GM20431 (cell line): ENCODE measurements around the gene LOC101059915.
"Not testable (repeated sequence)": the region's sequence is repeated elsewhere in the genome, so short reads cannot be mapped to it uniquely, and the experiment has no call there.

Experiments
- in situ Hi-C: fragments of 300-500 bp; cut with MseI, MboI; formaldehyde crosslinking; loops from one replicate; pipeline ENCODE4 v1.15.0; 2020; ENCODE audit warnings: low sequenced_read_pairs; ENCODE audit not compliant: unreplicated experiment

Gene LOC101059915

DNA sequence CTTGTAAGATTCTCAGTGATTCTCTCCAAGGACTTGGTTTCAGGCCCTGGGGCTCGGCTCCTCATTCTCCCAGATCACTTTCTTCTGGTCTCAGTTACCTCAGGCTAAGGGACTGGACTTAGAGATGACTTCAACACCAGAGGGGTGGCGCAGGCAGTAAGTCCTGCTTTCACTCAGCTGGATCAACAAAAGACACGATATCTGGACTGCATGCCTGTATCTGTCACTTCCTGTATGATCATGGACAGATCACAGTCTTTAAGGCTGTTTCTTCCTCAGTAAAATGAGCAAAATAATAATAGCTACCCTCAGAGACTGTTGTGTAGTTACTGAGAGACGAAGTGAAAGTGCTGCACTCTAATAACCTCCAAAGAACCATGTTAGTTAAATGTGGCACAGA lies 29.5 kb upstream of the LOC101059915 start:
- in situ Hi-C loops: no loop called here

- in situ Hi-C loops: no loop called here
These were observed 28.9 kb upstream of the LOC101059915 start for GRCh38 chrX:71638409-71638808.

GRCh38 chrX:71640002-71640401 lies 27.3 kb upstream of the LOC101059915 start:
- in situ Hi-C loops: no loop called here

DNA sequence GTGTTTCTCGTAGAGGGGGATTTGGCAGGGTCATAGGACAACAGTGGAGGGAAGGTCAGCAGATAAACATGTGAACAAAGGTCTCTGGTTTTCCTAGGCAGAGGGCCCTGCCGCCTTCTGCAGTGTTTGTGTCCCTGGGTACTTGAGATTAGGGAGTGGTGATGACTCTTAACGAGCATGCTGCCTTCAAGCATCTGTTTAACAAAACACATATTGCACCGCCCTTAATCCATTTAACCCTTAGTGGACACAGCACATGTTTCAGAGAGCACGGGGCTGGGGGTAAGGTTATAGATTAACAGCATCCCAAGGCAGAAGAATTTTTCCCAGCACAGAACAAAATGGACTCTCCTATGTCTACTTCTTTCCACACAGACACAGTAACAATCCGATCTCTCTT lies 22.9 kb upstream of the LOC101059915 start:
- in situ Hi-C loops: not testable (repeated sequence)

GRCh38 chrX:71650333-71650969 lies 16.9 kb upstream of the LOC101059915 start:
- in situ Hi-C loops: no loop called here

- in situ Hi-C loops: no loop called here
These were observed 14.9 kb upstream of the LOC101059915 start for GRCh38 chrX:71652405-71652804.

GRCh38 chrX:71653344-71653743 lies 14.0 kb upstream of the LOC101059915 start:
- in situ Hi-C loops: no loop called here

DNA sequence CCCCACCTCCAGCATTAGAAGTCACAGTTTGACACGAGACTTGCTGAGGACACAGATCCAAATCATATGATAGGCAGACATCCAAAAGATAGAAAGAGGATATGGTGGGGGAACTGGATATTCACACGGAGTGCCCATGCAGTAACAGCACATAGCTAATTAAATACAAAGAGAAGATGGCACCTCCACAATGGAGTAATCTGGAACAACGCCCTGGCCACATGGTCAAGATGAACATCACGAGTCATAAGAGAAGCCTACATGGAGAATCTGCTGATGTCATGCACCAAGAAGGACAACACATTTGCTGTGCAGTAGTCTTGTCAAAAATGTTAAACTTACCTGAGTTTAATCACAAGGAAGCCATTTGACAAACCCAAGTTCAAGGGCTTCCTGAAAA lies 10.1 kb upstream of the LOC101059915 start:
- in situ Hi-C loops: no loop called here

DNA sequence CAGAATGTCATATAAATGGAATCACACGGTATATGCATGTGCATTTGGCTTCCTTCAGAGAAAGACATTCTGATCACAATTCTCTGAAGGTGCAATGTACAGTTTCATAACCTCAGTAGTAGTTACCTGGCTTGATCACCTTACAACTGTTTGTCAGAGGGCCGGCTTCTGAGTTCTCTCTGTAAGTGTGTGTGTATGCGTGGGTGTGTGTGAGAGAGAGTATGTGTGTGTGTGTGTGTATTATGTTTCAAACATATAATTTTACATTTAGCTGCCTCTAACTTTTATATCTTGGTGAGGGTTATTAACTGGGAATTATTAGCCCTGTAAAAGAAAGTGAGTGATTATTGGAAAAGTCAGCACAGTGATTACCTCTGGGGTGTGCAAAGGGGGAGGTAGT lies 8.0 kb upstream of the LOC101059915 start:
- in situ Hi-C loops: no loop called here

DNA sequence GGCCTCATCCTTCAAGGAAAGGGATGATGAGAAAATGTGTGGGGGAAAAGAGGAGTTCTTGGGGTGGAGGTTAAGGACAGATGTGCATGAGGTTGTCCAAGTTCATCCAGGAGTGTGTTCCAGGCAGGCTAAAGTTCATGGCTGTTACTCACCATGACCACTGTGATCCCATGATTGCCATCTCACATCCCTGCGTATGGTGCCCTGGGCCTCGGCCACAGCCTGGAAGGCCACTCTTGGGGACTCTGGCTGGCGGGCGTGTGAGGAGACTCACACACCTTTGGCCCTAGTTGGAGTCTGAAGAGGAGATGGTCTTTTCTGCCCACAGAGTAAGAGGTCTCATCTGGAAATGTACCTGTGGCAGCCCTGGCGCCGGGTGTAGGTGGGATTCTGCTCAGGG lies 7.4 kb upstream of the LOC101059915 start:
- in situ Hi-C loops: no loop called here

- in situ Hi-C loops: no loop called here
These were observed 6.6 kb upstream of the LOC101059915 start for GRCh38 chrX:71660562-71661416.

DNA sequence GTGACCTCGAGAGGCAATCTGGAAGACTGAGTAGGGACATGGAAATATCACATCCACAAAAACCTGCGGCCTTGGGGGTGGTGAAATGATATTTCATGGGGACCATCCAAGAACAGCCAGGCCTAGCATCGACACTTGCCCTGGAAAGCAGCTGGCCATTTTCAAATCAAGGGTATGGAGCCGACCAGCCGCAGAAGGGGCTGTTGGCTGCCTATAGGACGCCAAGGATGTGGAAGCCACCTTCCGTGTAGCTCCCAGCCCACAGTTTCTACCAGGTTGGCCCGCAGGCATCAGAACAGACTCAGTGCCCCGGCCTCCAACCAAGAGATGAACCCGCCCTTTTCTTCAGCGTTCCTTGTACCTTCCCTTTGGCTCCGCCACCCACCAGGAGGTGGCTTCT lies 5.4 kb upstream of the LOC101059915 start:
- in situ Hi-C loops: no loop called here

DNA sequence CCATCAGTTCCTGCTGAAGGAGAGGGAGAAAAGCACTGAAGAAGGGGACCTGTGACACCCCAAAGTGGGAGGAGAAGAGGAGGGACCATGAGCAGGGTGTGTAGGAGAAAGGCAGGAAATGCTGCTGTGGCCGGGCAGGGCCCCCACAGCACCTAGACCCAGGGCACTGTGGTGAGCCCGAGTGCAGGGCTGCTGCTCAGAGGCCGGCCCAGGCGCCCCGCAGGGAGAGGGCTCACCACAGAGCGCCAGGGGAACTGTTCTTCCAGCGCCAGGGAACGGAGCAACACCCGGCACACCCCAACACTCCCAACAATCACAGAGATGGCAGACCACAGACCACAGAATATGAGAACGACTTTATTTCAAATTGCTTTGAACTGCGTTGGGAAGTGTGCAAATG lies 4.7 kb upstream of the LOC101059915 start:
- in situ Hi-C loops: not testable (repeated sequence)

GRCh38 chrX:71663238-71663637 lies 4.1 kb upstream of the LOC101059915 start:
- in situ Hi-C loops: not testable (repeated sequence)

- in situ Hi-C loops: not testable (repeated sequence)
These were observed 3.1 kb upstream of the LOC101059915 start for GRCh38 chrX:71664202-71664601.

- in situ Hi-C loops: no loop called here
These were observed 2.4 kb upstream of the LOC101059915 start for GRCh38 chrX:71664889-71665491.

DNA sequence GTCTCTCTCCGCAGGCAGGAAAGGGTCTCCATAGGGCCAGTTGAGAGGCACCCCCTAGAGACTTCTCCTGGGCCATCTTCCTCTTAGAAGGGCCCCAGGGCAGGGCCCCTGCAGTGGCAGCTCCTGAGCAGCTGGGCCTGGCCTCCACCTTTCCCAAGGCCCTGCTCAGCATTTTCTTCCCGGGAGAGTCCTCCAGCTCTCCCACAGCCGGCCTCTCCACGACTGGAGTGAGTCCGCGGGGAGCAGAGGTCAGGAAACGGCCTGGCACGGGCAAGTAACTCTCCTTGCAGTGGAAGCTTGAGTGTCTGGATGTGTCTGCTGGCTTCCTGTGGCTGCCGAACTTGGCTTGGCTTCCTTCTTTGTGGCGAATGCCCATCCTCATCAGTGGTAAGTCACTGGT lies 1.6 kb upstream of the LOC101059915 start:
- in situ Hi-C loops: no loop called here

- in situ Hi-C loops: no loop called here
These were observed 814 bp upstream of the LOC101059915 start for GRCh38 chrX:71666240-71667223.

- in situ Hi-C loops: no loop called here
These were observed 876 bp downstream of the LOC101059915 start for GRCh38 chrX:71668248-71668595.

GRCh38 chrX:71669492-71669891 lies 2.1 kb downstream of the LOC101059915 start:
- in situ Hi-C loops: no loop called here
